Renal cortical epithelial cell (primary cell): ENCODE results near the gene CTIF. TPM values are rescaled to one million over a fixed set of nuclear protein-coding genes. Genes with fewer than 3 reads are reported as not detected.
A peak's percentile ranks its signal among the peaks of the same experiment; 100 is the strongest.

ENCODE experiments used
- DNase-seq: peaks from one replicate; pipeline ENCODE4 v3.0.0-alpha.2; 2011; ENCODE audit warnings: low read depth
- total RNA-seq: library from RNA; depleted of rRNA; stranded (reverse); fragments of >200 nt; gene quantifications from 2 replicates; pipeline ENCODE4 v1.2.3, GENCODE V29; 2014

CTIF gene
- total RNA-seq, 1 donor from 2014 or later = 25.8 TPM

- no peak for DNase-seq
These were observed 362.6 kb downstream of the CTIF start for GRCh38 chr18:48901145-48902022.

- peak; percentile 70 for DNase-seq
These were observed 363.4 kb downstream of the CTIF start for GRCh38 chr18:48902023-48902855.

- DNase-seq = peak; percentile 69
These were observed 364.2 kb downstream of the CTIF start for GRCh38 chr18:48902856-48903601.

- DNase-seq = no peak
These were observed 365.3 kb downstream of the CTIF start for GRCh38 chr18:48904091-48904490.

GRCh38 chr18:48904847-48905394, 366.1 kb downstream of the CTIF start:
- no peak for DNase-seq

GRCh38 chr18:48905513-48905912, 366.7 kb downstream of the CTIF start:
- no peak for DNase-seq

GRCh38 chr18:48908916-48909315, 370.1 kb downstream of the CTIF start:
- DNase-seq = no peak

GRCh38 chr18:48909721-48910120, 370.9 kb downstream of the CTIF start:
- no peak for DNase-seq

- no peak for DNase-seq
These were observed 372.2 kb downstream of the CTIF start for GRCh38 chr18:48910972-48911545.

Other genes with a start within 250 kb of the CTIF start
- gene ZBTB7C, start 129.6 kb upstream of the CTIF start, total RNA-seq = 0.17 and 0.99 TPM in 2 replicates